Type B pancreatic cell (in vitro differentiated cells): Measurements from ENCODE around the gene CNOT1. TPM values are rescaled to one million over a fixed set of nuclear protein-coding genes. Genes with fewer than 3 reads are reported as not detected.
"Not testable (repeated sequence)": the region's sequence is repeated elsewhere in the genome, so short reads cannot be mapped to it uniquely, and the experiment has no call there.

ENCODE experiments used
- DNase-seq: peaks from one replicate; pipeline ENCODE4 v3.0.0; 2021; ENCODE audit warnings: mixed read lengths; ENCODE audit not compliant: unreplicated experiment; ENCODE audit errors: extremely low spot score
- H3K27ac Mint-ChIP-seq: 2 replicates; pipeline ENCODE4 v1.8.0; 2021; ENCODE audit warnings: mild to moderate bottlenecking, mixed read lengths
- H3K27me3 Mint-ChIP-seq: 2 replicates; pipeline ENCODE4 v1.8.0; 2021; ENCODE audit warnings: mixed read lengths
- H3K36me3 Mint-ChIP-seq: 2 replicates; pipeline ENCODE4 v1.8.0; 2021; ENCODE audit warnings: mixed read lengths
- H3K4me1 Mint-ChIP-seq: one replicate; pipeline ENCODE4 v1.8.0; 2021; ENCODE audit warnings: mixed read lengths; ENCODE audit not compliant: unreplicated experiment
- H3K4me3 Mint-ChIP-seq: 2 replicates; pipeline ENCODE4 v1.8.0; 2021; ENCODE audit warnings: mild to moderate bottlenecking, mixed read lengths
- H3K9me3 Mint-ChIP-seq: 2 replicates; pipeline ENCODE4 v1.8.0; 2021; ENCODE audit warnings: mixed read lengths
- CTCF ChIP-seq: fragments of 200-600 bp; sonication (generic); conservative IDR thresholded peaks from 2 replicates; pipeline ENCODE4 v1.5.0; 2021; ENCODE audit warnings: antibody characterized with exemption, mild to moderate bottlenecking
- total RNA-seq: library from RNA; stranded (reverse); gene quantifications from 2 replicates; pipeline ENCODE4 v1.2.1, GENCODE V29; 2021; ENCODE audit warnings: low replicate concordance

CNOT1 gene
- total RNA-seq, 1 donor from 2014 or later = 216 TPM

- Mint-ChIP-seq H3K4me1 (no peaks in the 10 kb centered on the region), H3K27me3 (no peaks in the 10 kb centered on the region), H3K27ac (no peak overlapping the region), H3K9me3 (no peaks in the 10 kb centered on the region), H3K36me3 (peaks cover 19% of the 10 kb centered on the region), H3K4me3 (no peak overlapping the region)
- TF ChIP-seq CTCF = no peak
- DNase-seq = no peak
Observed at GRCh38 chr16:58614212-58614611, 15.4 kb downstream of the CNOT1 start.

- not testable (repeated sequence) for H3K4me3 Mint-ChIP-seq, H3K4me1 Mint-ChIP-seq, DNase-seq, H3K27me3 Mint-ChIP-seq, H3K9me3 Mint-ChIP-seq, H3K27ac Mint-ChIP-seq
- H3K36me3 Mint-ChIP-seq = peaks cover 25% of the 10 kb centered on the region
Observed at GRCh38 chr16:58612965-58613364, 16.7 kb downstream of the CNOT1 start.

GRCh38 chr16:58608601-58609136 lies 21.0 kb downstream of the CNOT1 start:
- no peak overlapping the region for H3K4me3 Mint-ChIP-seq
- H3K27ac Mint-ChIP-seq = no peak overlapping the region
- H3K27me3 Mint-ChIP-seq = no peaks in the 10 kb centered on the region
- peaks cover 23% of the 10 kb centered on the region for H3K36me3 Mint-ChIP-seq
- no peak for TF ChIP-seq CTCF
- DNase-seq = no peak
- peaks cover 2% of the 10 kb centered on the region for H3K4me1 Mint-ChIP-seq
- H3K9me3 Mint-ChIP-seq = peaks cover 5% of the 10 kb centered on the region

- H3K27ac Mint-ChIP-seq = no peak overlapping the region
- H3K4me3 Mint-ChIP-seq = no peak overlapping the region
- no peak for TF ChIP-seq CTCF
- peaks cover 23% of the 10 kb centered on the region for H3K36me3 Mint-ChIP-seq
- peaks cover 10% of the 10 kb centered on the region for H3K4me1 Mint-ChIP-seq
- peaks cover 5% of the 10 kb centered on the region for H3K9me3 Mint-ChIP-seq
- no peaks in the 10 kb centered on the region for H3K27me3 Mint-ChIP-seq
- DNase-seq = no peak
Observed at GRCh38 chr16:58605562-58605961, 24.1 kb downstream of the CNOT1 start.

- Mint-ChIP-seq H3K27ac (no peak overlapping the region), H3K4me1 (no peaks in the 10 kb centered on the region), H3K27me3 (no peaks in the 10 kb centered on the region), H3K4me3 (no peak overlapping the region), H3K9me3 (no peaks in the 10 kb centered on the region), H3K36me3 (peaks cover 35% of the 10 kb centered on the region)
- DNase-seq = no peak
- TF ChIP-seq CTCF = no peak
Observed at GRCh38 chr16:58591083-58591482, 38.5 kb downstream of the CNOT1 start.

- peaks cover 43% of the 10 kb centered on the region for H3K36me3 Mint-ChIP-seq
- no peak for TF ChIP-seq CTCF
- H3K27ac Mint-ChIP-seq = no peak overlapping the region
- no peak overlapping the region for H3K4me3 Mint-ChIP-seq
- DNase-seq = no peak
- H3K9me3 Mint-ChIP-seq = no peaks in the 10 kb centered on the region
- no peaks in the 10 kb centered on the region for H3K4me1 Mint-ChIP-seq
- no peaks in the 10 kb centered on the region for H3K27me3 Mint-ChIP-seq
Observed at GRCh38 chr16:58589326-58589905, 40.2 kb downstream of the CNOT1 start.
